Ramos (cell line): ENCODE measurements around the gene ANTXR1.
"Not testable (repeated sequence)": the region's sequence is repeated elsewhere in the genome, so short reads cannot be mapped to it uniquely, and the experiment has no call there.

ENCODE experiments used
- in situ Hi-C: fragments of 300-500 bp; cut with MboI; formaldehyde crosslinking; loops from one replicate; pipeline ENCODE4 v1.14.3; 2022; ENCODE audit warnings: low sequenced_read_pairs; ENCODE audit not compliant: unreplicated experiment

ANTXR1 gene

DNA sequence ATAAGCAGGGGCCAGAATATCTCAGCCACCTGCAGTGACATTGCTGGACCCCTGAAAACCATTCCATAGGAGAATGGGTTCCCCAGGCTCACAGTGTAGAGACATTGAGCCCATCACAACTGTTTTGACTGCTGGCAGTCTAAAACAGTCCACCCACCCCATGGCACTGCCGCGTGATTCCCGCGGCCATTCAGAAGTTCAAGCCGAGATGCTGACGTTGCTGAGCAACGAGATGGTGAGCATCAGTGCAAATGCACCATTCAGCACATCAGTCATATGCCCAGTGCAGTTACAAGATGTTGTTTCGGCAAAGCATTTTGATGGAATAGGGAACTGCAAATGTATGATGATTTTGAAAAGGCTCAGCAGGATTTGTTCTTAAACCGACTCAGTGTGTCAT is 234.6 kb downstream of the ANTXR1 start:
- in situ Hi-C loops: no loop called here

DNA sequence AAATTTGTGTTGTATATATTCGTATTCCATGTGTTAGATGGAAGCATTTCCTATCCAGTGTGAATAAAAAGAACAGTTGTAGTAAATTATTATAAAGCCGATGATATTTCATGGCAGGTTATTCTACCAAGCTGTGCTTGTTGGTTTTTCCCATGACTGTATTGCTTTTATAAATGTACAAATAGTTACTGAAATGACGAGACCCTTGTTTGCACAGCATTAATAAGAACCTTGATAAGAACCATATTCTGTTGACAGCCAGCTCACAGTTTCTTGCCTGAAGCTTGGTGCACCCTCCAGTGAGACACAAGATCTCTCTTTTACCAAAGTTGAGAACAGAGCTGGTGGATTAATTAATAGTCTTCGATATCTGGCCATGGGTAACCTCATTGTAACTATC is 235.3 kb downstream of the ANTXR1 start:
- in situ Hi-C loops: no loop called here

DNA sequence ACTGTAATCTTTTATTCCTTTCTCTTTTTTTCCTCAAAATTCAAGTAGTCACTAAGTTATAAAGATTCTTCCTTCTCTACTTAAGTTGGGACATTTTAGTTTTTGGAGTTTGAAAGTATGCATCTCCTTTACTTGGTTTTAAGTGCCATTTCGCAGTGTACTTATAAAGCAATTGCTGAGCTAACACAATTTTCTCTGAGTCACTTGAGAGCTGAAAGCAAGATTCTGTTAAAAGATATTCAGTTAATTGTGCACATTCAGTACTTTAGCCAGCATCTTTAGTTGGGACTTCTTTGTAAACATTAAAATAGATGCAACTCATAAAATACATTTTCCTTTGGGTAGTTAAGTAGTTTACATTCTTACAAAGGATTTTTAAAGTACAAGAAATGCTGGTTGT is 238.0 kb downstream of the ANTXR1 start:
- in situ Hi-C loops: no loop called here

DNA sequence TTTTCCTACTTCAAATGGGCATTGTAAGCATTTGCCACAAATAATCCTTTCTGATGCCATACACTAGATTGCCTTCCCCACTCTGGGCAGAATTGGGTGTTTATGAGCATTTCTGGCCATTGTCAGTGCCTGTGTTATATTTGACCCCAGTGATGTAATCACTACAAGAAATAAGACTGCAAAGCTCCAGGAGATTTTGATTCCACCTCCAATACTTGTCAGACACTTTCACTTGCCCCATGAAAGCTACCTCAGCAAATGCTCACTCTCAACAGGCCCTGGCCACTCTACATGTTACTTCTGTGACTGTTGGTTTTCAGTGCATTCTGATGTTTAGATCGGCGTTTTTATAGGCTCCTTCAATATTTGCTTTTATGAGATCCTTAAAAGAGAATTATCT is 239.0 kb downstream of the ANTXR1 start:
- in situ Hi-C loops: no loop called here

DNA sequence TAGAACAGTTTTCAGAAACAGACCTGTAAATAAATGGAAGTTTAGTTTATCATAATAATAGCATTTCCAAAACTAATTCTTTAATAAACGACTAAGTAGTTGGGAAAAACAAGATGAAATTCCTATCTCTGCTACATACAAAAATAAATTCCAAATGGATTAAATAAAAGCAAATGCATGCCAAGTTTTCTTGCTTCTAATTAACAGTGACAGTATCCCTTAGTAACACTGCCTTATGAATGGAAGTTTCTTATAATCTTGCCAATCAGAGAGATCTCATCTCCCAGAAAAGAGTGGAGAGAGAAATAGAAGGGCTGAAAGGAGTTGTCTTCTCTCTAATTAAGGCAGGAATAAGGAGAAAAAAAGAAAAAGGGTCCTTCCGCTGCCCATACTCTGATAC is 240.1 kb downstream of the ANTXR1 start:
- in situ Hi-C loops: no loop called here

DNA sequence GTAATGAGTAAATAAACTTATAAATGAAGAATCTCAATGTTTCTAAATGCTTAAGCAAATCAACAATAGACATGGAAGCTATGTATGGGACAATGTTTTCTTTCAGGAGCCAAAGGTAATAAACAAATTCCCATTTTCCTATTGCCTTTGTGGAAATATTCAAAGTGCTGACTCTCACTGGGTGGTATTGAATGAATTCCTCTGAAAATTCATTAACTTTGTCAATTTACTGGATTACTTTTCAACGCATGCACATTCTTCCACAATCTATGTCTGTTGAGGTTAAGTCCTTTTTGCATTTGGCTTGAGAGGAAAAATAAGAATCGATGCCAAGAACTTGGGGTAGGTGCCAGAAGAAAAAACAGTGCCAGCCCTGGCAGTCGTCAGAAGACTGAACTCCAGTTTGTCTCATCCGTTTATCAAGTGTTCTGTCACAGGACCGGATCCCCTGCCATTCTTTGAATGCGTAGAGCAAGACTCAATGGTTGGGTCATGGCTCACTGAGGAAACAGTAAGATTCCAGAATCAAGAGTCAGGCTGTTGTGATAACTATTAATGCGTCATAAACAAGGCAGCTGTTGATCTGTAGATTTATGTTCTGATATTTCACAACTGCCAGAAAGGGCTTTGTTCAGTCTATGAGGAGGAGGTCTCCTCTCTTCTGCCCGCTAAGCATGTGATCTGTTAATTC is 240.8 kb downstream of the ANTXR1 start:
- in situ Hi-C loops: no loop called here

DNA sequence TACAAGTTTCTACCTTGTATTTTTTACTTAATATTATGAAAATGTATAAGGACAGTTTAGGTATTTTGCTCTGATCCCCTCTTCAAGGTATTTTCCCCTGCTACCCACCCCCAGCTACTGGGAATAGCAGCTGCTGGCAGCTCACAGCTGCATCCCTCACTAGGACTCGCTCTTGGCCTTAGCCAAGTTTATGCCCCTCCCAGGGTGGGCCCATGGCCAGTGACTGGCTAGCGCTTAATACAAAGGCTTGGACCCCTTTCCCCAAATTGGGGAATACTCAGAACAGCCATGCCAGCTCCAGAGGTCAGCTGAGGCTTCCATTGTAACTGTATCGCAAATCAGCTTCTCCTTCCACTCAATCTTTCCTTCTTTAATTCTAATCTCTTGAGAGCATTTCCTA is 242.8 kb downstream of the ANTXR1 start:
- in situ Hi-C loops: no loop called here

DNA sequence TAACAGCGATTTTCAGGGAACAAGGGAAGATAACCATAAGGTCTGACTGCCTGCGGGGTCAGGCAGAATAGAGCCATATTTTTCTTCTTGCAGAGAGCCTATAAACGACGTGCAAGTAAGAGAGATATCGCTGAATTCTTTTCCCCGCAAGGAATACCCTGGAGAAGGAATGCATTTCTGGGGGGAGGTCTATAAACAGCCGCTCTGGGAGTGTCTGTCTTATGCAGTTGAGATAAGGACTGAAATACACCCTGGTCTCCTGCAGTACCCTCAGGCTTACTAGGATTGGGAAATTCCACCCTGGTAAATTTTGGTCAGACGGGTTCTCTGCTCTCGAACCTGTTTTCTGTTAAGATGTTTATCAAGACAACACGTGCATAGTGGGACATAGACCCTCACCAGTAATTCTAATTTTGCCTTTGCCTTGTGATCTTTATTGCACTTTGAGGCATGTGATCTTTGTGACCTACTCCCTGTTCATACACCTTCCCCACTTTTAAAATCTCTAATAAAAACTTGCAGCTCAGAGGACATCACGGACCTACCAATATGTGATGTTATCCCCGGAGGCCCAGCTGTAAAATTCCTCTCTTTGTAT is 247.1 kb downstream of the ANTXR1 start:
- in situ Hi-C loops: not testable (repeated sequence)

DNA sequence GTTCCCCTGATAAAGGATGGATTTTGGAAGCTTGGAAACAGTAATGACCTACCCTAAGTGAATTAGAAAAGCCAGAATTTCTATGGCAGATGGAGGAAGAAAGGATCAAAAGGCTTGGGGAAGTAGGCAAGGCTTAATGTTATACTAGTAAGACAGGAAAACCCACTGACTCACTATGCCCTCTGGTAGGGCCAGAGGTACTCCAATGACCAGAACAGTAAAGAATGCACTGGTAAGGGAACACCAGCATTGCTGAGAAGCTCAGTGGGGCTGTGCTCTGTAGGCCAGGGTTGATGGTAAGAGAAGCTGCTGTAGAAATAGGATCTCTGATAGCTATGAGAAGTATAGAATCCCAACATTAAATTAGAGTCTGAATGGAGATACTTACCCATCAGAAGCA is 247.7 kb downstream of the ANTXR1 start:
- in situ Hi-C loops: no loop called here

DNA sequence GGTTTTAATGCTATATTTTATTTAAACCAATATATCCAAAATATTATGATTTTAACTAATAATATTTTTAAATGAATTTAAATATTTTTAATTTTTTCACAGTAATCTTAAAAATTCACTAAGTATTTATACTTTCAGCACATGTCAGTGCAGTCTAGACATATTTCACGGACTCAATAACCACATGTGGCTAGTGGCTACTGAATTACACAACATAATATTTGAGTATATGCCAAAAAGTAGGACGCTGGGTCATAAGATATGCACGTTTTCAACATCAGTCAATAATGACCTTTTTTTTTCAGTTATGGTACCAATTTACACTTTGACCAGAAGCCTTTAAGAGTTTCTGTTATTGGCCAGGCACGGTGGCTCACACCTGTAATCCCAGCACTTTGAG is 256.4 kb downstream of the ANTXR1 start:
- in situ Hi-C loops: no loop called here

DNA sequence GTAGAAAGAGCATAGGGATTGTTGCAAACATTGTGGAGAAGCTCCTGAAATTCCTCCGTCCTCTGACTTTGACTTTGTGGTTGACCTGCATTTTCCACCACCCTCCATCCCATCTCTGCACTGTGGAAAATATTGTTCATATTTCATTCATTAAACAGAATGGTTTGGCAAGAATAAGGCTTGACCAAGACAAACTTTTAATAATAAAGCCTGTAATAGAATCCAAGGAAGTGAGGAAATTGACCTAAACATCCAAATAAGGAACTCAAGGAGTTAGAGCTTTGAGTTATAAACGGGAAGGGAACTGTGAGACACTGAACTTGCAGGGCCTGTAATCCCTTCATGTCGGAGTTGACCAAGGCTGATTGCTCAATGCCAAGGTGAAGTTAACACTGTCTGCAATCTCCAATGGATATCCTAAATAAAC is 258.9 kb downstream of the ANTXR1 start:
- in situ Hi-C loops: no loop called here

DNA sequence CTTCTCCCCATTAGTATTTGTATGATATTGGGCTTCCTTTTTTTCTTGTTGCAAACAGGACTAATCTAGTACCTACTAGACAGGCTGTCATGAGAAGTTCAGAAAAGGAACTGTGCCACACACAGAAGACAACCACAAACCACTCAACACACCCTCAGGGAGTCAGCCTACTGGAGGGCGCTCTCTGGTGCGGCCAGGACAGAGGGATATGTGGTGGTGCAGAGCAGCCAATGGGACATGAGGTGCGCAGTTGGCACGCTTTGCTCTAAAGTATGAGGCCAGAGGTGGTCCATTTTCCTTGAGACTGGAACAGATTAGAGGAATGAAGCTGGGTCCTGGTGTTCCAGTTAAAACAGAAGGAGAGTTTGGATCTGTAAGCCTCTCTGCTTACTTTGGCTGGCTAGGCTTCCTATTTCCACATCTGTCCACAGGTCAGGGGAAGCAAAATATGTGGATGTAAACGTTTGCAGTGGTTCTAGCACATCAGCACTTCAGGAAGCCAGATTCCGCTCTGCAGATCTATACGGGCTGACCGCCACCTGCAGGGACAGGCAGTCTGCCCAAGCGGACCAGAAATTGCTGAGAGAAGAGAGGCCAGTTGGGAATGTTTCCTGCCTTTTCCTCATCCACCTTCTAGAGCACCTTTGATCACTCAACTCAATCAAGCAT is 260.0 kb downstream of the ANTXR1 start:
- in situ Hi-C loops: no loop called here

DNA sequence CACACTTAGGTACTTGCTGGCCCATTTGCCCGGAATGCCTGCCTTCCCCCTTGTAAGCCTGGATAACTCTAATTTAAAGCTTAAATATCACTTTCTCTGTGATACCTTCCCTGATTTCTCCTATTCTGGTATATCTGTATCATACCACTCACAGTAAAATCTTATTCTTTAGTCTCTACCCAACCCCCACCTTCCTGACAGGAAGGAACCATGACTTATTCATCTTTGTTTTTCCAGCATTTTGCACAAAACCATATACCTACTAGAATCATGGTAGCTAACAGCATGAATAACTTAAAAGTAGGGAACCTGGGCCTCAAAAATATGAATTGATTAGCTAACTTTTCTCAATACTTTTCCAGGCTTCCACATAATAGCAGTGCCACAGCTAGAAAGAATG is 262.5 kb downstream of the ANTXR1 start:
- in situ Hi-C loops: no loop called here

DNA sequence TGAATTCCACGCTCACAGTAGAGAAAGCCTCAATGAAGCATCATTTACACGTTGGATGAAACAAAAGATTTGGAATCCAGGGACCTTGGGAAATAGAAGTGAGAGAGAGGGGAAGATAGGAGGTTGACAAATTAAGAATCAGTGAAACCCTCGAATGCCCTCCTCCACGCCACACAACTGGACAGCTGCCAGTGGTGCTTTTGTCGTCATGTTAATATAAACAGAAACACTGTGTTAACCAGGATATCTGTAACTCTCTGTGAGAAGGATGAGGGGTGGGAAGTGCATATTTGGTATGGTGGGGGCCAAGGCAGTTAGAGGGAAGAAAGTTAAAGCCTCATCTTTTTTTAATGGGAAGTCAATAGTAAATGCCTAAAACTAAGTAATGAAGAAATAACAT is 265.4 kb downstream of the ANTXR1 start:
- in situ Hi-C loops: no loop called here

DNA sequence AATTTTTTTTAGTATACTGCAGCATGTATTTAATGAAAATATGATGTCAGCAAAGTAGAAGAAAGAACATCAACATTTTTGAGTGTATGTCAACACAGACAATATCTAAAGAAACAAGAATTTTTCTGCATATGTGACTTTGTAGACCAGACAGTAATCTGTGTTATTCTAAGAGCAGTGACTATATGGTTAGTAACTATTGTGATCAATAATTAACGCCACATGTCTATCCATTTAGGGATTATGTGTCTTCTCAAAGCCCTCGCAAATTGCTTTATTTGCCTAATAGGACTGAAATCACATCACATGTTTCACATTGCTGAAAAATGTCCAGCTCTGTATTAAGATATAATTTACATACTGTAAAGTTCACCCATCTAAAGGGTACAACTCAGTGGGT is 266.2 kb downstream of the ANTXR1 start:
- in situ Hi-C loops: no loop called here

DNA sequence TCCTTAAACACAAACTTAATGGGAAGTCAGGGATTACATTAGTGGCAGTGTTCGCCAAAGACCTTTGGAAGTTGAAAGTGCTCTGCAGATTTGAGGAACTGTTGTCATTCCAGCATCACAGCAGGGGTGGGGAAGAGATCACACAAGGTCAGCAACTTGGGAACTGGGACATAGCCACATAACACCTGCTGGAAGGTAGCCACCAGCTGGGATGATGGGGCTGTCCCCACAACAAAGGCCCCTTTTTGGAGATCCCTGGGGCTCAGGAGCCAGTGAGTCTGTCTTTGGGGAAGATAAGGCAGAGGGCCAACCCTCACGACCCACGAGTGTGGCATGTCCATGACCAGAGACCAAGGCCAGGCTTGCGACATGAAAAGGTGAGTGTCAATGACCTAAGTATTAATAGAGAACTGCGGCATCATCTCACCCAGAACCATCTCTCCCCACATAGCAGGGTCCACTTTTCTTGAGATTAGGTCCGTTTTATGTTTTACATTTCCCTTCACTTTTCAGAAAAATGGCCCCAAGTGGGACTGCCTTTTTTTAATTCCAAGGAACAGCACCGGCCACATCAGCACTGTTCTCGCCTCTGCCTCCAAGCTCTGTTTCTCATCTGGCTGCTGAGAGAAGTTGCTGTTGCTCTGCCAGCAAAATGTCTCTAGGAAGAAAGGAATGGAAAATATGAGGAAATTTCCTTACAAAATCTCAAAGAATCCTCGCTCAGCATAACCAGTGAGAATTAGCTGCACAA is 267.1 kb downstream of the ANTXR1 start:
- in situ Hi-C loops: no loop called here

DNA sequence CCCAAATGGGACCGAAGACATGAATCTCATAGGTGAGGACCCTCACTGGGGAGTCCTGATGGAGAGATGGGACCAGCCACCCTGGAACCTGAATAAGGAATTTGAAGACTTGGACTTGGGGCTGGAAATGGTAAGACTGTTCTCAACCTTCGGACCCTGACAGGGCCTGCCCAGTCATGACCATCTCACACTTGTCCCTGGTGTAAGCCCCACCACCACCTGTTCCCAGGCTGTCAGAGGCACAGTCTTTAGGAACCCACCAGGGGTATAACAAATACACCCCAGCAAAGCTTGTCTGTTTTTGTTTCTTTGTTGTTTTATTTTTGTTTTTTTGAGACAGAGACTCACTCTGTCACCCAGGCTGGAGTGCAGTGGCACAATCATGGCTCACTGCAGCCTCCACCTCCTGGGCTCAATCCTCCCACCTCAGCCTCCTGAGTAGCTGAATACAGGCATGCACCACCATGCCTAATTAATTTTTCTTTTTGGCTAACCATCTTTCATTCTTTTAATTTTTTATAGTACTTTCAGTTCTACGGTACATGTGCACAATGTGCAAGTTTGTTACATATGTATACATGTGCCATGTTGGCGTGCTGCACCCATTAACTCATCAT is 267.9 kb downstream of the ANTXR1 start:
- in situ Hi-C loops: no loop called here

DNA sequence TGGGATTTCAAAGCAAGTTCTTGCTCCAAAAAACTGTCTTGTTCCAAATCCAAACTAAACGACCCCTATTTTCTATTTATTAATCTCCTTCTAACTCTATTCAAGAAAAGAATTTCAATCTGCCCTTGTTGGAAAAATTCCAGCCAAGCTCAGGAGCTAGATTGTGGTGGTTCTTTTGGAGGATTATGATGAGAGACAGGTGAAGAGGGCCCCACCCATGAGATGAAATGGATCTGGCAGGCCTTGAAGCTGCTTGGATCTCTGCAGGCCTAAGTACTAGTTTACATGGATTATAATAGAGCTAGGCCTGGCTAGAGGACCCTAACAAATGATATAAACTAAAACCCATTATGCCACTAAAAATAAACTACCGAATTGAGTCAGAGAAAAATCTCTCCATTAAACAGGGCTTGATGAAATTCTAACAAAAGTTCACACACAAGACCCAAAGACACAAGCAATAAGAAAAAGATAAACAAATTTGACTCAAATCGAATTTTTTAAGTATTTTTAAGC is 272.5 kb downstream of the ANTXR1 start:
- in situ Hi-C loops: no loop called here

DNA sequence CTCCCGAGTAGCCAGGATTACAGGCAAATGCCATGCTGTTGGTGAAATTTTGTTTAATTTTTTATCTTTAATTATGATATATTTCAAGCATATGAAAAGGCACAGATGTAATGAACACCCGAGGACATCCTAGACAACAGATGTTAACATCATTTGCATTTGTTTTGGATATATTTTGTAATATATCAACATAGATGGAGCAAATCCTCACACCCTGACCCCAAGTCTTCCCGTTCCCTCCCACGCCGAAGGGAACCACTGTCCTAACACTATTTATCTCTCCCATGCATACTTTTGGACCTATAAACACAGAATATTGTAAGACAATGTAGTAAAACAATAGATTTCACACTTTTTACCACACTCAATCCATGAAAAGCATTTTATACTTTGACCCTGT is 274.6 kb downstream of the ANTXR1 start:
- in situ Hi-C loops: no loop called here

DNA sequence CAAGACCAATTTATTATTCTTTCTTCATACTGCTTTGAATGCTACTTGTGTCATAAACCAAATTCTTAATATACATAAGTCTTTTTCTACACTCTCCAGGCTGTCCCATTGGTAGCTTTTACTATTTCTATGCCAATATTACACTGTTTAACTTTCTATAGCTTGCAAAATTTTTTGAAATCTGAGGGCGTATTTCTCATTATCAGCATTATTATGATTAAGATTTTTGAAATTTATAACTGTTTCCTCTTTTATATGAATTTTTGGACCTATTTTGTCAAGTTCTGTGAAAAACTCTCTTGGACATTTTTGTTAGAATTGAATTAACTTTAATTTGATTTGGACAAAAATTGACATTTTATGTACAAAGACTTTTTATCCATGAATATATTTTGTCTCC is 275.4 kb downstream of the ANTXR1 start:
- in situ Hi-C loops: no loop called here
